Occipital lobe (tissue), 3 donors: ENCODE results near the gene PSORS1C2. TPM values are rescaled to one million over a fixed set of nuclear protein-coding genes. Genes with fewer than 3 reads are reported as not detected.

ENCODE experiments used
- DNase-seq: peaks from one replicate; lab custom pipeline; 2025; lab: John Stamatoyannopoulos, UW
- small RNA-seq: library from RNA; depleted of rRNA; stranded (forward); fragments of <200 nt; gene quantifications from one replicate; pipeline ENCODE3, GENCODE V24; 2014
- total RNA-seq: library from RNA; depleted of rRNA; stranded (reverse); fragments of >200 nt; gene quantifications from one replicate; pipeline ENCODE4 v1.2.3, GENCODE V29; 2014

The PSORS1C2 gene
- total RNA-seq, 1 donor from 2014 or later, result not detected

- DNase-seq, result peak; percentile 63
Observed at GRCh38 chr6:31114541-31114878, 24.4 kb downstream of the PSORS1C2 start, which contains the start of gene PSORS1C1. Gene PSORS1C1 (plus strand): TSS chr6:31114800. CDS start chr6:31129633, 14,833 bp downstream.

GRCh38 chr6:31113861-31114540, 24.9 kb downstream of the PSORS1C2 start:
- no peak for DNase-seq

GRCh38 chr6:31112478-31112877, 26.4 kb downstream of the PSORS1C2 start, which contains the start of gene C6orf15:
Gene C6orf15 (minus strand): TSS chr6:31112575. CDS start chr6:31112555, 20 bp downstream.
- no peak for DNase-seq

- DNase-seq, result no peak
Observed at GRCh38 chr6:31111712-31112111, 27.2 kb downstream of the PSORS1C2 start.

- no peak for DNase-seq
Observed at GRCh38 chr6:31110825-31111582, 27.9 kb downstream of the PSORS1C2 start.

GRCh38 chr6:31107052-31107451, 31.8 kb downstream of the PSORS1C2 start:
- no peak for DNase-seq

GRCh38 chr6:31103136-31103535, 35.7 kb downstream of the PSORS1C2 start:
- no peak for DNase-seq

- DNase-seq, result no peak
Observed at GRCh38 chr6:31098449-31098938, 40.4 kb downstream of the PSORS1C2 start.

GRCh38 chr6:31096656-31097055, 42.2 kb downstream of the PSORS1C2 start:
- DNase-seq, result no peak

- no peak for DNase-seq
Observed at GRCh38 chr6:31096215-31096614, 42.7 kb downstream of the PSORS1C2 start.

- no peak for DNase-seq
Observed at GRCh38 chr6:31094389-31094881, 44.4 kb downstream of the PSORS1C2 start.

- DNase-seq, result no peak
Observed at GRCh38 chr6:31092769-31093505, 45.9 kb downstream of the PSORS1C2 start.

GRCh38 chr6:31092238-31092637, 46.6 kb downstream of the PSORS1C2 start:
- no peak for DNase-seq

- no peak for DNase-seq
Observed at GRCh38 chr6:31091680-31092079, 47.2 kb downstream of the PSORS1C2 start.

GRCh38 chr6:31090973-31091364, 47.9 kb downstream of the PSORS1C2 start:
- no peak for DNase-seq

- DNase-seq, result no peak
Observed at GRCh38 chr6:31090275-31090972, 48.4 kb downstream of the PSORS1C2 start.

Small RNAs within 50 kb of the gene (small RNA-seq; reads per million reads assigned to genes)
- not detected for gene POLR2LP1

Other genes with a start within 250 kb of the PSORS1C2 start
- 20.0 TPM for gene GTF2H4, start 230.9 kb downstream of the PSORS1C2 start, total RNA-seq
- 31.2 TPM for gene VARS2, start 224.8 kb downstream of the PSORS1C2 start, total RNA-seq
- gene SFTA2, start 206.9 kb downstream of the PSORS1C2 start, total RNA-seq, result not detected
- gene MUCL3, start 198.1 kb downstream of the PSORS1C2 start, total RNA-seq, result not detected
- gene MUC21, start 155.3 kb downstream of the PSORS1C2 start, total RNA-seq, result not detected
- not detected for gene MUC22, start 128.6 kb downstream of the PSORS1C2 start, total RNA-seq
- not detected for gene C6orf15, start 26.5 kb downstream of the PSORS1C2 start, total RNA-seq
- gene PSORS1C1, start 24.3 kb downstream of the PSORS1C2 start, total RNA-seq, result not detected
- gene CDSN, start 18.6 kb downstream of the PSORS1C2 start, total RNA-seq, result not detected
- 7.6 TPM for gene CCHCR1, start 18.7 kb upstream of the PSORS1C2 start, total RNA-seq
- 3.4 TPM for gene TCF19, start 19.5 kb upstream of the PSORS1C2 start, total RNA-seq
- not detected for gene POU5F1, start 31.6 kb upstream of the PSORS1C2 start, total RNA-seq
- 28.1 TPM for gene HLA-C, start 133.0 kb upstream of the PSORS1C2 start, total RNA-seq
- 34.3 TPM for gene HLA-B, start 218.1 kb upstream of the PSORS1C2 start, total RNA-seq